ENCODE data around the gene SMIM29.

Gene SMIM29

DNA sequence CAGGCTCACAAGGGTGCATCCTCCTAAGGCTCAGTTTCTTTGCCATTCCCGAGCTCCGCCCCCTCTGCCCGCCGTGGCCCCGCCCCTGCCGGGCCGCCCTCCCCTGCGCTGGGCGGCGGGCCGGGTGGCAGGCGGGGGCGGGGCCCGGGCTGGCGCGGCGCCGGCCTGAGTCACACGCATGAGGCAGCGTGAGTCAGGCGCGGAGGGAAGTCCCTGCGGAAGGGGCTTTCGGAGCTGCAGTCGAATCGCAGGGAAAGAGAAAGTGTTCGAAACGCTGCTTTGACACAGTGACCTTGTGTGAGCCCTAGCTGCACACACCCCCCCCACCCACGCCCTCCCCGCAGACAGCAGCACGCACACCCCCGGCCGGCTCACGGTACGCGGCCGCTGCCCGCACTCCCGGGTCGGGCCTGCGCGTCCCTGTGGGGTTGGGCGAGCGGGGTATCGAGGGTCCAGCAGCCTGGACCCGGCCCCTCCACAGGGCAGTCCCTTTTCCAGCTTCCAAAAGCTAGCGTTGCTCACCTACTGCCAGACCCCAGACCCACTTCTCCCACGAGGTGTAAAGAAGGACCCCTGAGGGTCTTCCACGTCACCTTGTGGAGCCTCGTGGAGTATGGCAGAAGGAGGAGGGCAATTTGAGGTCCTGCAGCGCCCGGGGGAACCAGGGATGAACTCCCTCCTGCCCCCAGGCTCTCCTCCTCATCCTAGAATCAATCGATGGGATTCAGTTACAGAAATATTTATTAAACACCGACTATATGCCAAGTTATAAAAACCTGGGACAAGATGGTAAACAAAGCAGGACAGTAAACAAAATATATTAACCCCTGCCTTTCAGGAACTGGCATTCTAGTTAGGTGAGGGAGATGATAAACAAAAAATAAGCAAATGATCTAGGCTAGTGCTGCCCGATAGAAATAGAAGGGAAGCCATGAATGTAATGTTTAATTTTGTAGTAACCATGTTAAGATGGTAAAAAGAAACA lies 24.6 kb downstream of the SMIM29 start:
- peak; percentile 95 for DNase-seq

DNA sequence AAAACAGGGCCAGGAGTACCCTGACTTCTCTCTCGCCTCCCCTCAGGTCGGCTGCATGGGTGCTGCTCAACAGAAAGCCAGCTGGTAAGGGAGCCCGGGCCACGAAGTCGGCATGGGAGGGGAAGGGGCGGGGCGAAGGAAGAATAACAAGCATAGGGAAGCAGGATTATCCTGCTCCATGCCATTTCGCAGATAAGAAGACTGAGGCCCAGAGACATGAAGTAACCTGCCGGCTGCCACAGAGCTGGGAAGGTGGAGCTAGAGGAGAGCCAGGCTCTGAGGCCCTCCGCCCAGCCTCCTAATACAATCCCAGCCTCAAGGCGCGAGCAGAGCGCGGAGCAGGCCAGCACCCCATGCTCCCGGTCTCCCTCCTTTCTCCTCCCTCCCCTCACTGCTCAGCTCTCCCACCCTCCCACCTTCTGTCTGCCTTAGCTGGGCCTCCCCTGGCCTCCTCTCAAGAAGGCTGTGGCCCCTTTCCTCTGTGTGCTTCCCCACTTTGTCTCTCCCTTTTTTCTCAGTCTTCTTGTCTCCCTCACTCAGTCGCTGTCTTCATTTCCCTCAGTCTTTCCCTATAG lies 25.3 kb downstream of the SMIM29 start:
- DNase-seq, result peak; percentile 75

DNA sequence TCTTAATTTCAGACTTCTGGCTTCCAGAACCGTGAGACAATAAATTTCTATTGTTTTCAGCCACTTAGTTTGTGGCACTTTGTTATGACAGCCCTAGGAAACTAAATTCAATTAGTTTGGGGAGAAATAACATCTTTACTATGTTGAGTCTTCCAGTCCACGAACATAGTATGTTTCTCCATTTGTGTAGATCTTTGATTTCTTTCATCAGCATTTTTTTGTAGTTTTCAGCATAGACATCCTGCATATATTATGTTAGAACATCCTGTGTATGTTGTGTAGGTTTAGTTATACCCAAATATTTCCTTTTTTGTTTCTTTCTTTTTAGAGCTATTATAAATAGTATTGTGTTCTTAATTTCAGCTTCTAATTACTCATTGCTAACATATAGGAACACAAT lies 30.1 kb downstream of the SMIM29 start:
- DNase-seq, result no peak

- no peak for DNase-seq
Observed at GRCh38 chr6:34213772-34214171, 35.0 kb downstream of the SMIM29 start.

DNA sequence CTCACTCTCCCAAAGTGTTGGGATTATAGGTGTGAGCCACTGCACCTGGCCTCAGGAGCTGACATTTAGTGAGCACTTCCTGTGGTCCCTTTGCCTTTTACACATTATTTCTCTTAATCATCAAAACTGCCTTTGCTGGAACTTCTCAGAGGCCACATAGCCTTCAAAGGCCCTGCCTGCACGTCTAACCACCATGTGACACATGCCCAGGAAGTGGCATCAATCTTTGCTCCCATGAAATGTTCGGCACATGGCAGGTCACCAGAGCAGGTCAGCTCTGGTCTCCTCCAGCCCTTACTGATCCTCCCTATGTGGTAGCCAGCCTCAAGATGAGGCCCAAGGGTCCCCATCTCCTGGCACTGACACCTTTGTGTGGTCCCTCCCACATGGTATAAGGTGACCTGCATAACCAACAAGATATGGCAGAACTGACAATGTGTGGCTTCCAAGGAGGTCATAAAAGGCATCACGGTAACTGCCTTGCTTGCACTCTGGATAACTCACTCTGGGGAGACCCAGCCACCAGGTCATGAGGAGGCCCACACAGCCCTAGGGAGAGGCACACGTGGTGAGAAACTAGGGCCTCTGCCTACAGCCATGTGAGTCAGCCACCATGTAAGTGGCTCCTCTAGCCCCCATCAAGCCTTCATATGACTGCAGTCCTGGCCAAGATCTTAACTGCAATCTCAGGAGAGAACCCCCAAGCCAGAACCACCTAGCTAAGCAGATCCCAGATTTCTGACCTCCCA lies 40.9 kb downstream of the SMIM29 start:
- no peak for DNase-seq

DNA sequence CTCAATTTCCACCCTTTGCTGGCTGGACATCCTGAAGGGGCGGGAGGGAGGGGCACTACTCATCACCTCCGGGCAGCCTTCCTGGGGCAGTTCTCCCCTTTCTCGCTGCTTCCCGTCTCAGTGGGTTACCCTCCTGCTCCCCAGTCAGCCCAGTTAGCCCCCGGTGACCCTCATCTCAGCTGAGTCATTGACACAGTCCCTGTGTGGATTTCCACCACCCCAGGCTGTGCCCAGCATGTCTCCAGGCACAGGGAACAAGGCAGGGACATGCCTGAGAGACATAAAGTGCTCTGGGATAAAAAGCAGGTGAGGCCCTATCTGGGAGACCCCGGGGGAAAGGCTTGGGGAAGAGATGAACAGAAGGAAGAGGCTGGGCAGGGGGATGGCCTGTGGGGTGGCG lies 42.1 kb downstream of the SMIM29 start:
- DNase-seq, result no peak

DNA sequence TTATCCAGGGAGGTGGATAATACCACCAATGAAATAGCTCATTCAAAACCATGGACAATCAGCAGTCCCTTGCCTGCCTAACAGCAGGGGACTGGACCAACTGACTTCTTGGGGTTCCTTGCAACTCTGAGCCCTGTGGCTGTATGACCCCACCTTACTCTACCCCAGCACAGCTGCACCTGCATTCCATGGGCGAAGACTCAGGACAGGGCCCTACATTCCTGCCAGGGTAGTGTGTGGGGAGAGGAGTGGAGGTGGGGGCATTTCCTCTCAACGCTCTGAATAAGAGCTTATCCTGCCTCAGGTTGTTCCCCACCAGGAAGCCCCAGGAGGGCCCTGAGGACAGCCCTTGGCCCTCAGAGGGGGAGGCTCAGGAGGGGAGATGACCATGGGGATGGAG lies 42.9 kb downstream of the SMIM29 start:
- no peak for DNase-seq

DNA sequence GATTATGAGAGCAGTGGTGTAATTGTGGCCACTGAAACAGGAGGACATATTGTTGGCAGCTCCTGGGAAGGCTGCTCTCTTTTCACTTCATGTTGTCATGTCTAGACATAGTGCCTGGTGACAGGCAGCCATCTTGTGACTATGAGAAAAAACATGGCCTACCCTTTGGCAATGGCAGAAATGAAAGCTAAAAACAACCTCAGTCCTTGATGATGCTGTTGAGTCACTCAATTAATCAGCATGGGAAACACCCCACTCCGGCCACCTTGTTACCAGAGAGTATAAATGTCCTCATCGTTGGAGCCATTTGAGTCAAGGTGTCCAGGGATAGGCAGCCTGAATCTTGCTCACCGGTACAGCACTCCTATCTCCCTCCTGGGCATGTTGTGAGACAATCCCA lies 43.3 kb downstream of the SMIM29 start:
- DNase-seq, result no peak

DNA sequence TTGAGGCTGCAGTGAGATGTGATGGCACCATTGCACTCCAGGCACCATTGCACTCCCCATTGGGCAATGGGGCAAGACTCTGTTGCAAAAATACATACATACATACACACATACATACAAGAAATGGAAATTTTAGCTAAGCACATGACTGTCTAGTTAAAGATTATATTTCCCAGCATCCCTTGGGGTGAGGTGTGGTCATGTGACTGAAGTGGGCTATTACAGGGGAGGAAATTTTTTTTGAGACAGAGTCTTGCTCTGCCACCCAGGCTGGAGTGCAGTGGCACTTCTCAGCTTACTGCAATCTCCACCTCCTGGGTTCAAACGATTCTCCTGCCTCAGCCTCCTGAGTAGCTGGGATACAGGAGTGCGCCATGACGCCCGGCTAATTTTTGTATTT lies 44.1 kb downstream of the SMIM29 start:
- DNase-seq, result no peak

GRCh38 chr6:34202329-34203201 lies 46.2 kb downstream of the SMIM29 start:
- DNase-seq, result no peak

DNA sequence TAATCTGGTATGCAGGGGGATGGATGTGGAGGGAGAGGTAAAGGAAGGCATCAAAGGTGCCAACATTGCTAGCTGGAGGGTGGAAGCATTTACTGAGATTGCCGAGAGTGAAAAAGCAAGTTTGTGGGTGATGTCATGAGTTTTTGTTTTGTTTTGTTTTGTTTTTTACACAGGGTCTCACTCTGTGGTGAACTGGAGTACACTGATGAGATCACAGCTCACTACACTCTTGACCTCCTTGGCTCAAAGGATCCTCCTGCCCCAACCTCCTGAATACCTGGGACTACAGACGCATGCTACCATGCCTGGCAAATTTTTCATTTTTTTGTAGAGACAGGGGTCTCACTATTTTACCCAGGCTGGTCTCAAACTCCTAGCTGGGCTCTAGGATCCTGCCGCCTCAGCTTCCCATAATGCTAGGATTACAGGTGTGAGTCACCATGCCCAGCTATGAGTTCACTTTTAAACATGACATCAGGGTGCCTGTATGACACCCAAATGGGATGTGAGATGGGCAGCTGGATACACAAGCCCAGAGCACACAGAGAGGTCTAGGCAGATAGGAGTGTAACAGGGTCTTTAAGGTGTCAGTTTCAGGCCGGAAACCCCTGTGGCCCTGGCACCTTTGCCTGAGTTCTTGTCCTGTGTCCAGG lies 47.2 kb downstream of the SMIM29 start:
- DNase-seq, result no peak

DNA sequence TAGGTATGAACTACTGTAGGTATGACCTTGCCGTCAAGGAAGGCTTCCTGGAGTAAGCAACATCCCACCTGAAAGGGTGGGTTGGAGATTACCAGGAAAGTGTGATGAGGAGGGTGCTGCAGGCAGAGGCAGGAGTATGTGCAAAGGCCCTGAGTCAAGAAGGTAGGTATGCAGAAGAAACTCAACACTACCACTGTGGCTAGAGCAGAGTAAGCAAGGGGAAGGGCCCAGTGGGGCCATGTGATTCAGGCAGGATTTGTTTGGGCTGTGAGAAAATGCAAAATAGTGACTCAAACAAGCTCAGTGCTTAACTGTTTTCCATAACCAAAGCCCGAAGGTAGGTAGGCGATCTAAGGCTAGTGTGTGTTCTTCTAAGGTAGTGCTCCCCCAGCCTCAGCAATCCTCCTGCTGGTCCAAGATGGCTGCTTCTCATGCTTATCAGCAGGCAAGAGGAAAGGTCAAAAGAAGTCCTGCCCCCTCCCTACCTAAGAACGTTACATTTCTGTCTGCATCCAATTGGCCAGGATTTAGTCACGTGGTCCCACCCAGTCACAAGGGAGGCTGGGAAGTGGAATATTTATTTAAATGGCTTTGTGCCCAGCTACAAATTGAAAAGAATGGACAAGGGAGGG lies 48.4 kb downstream of the SMIM29 start:
- no peak for DNase-seq

- peak; percentile 75 for DNase-seq
Observed at GRCh38 chr6:34196833-34197195, 52.0 kb downstream of the SMIM29 start.
